CD4-positive, CD25-positive, alpha-beta regulatory T cell (primary cell): ENCODE results near the gene PRPSAP1. TPM values are rescaled to one million over a fixed set of nuclear protein-coding genes. Genes with fewer than 3 reads are reported as not detected.

Experiments
- ATAC-seq, 2 donors: fragments of 150-1000 bp; cut with Tn5 transposase; one replicate each; pipeline ENCODE4 v1.10.0; 2021; ENCODE audit warnings: low read depth in 2 of 2, moderate number of reproducible peaks in 2 of 2, moderate library complexity in 1 of 2
- DNase-seq, 3 donors: peaks; one replicate each; pipeline versions ENCODE4 v3.0.0 to v3.0.0-alpha.2; 2012 to 2022; ENCODE audit warnings: mixed read lengths in 1 of 3
- H3K27ac ChIP-seq: one replicate; pipeline ENCODE4 v1.7.0; 2013; ENCODE audit warnings: mild to moderate bottlenecking, low read length; ENCODE audit not compliant: insufficient read depth, poor library complexity, severe bottlenecking
- H3K27me3 ChIP-seq: one replicate; pipeline ENCODE4 v1.7.0; 2013; ENCODE audit warnings: low read length; ENCODE audit not compliant: control insufficient read depth, insufficient read depth
- H3K36me3 ChIP-seq: one replicate; pipeline ENCODE4 v1.7.0; 2013; ENCODE audit warnings: mild to moderate bottlenecking, low read length, moderate library complexity; ENCODE audit not compliant: control insufficient read depth, insufficient read depth
- H3K4me1 ChIP-seq: 2 replicates; pipeline ENCODE4 v1.7.0; 2013; ENCODE audit warnings: mild to moderate bottlenecking, low read length; ENCODE audit not compliant: insufficient read depth, control insufficient read depth, poor library complexity, severe bottlenecking
- H3K4me3 ChIP-seq: one replicate; pipeline ENCODE4 v1.7.0; 2013; ENCODE audit warnings: low read depth, mild to moderate bottlenecking, low read length, moderate library complexity
- H3K9me3 ChIP-seq, 2 experiments: 1 replicate in 1 of 2; 2 replicates in 1 of 2; pipeline ENCODE4 v1.7.0; 2013; ENCODE audit warnings: low read length in 2 of 2, mild to moderate bottlenecking in 1 of 2, moderate library complexity in 1 of 2; ENCODE audit not compliant: control insufficient read depth in 2 of 2
- H3K27ac Mint-ChIP-seq, 3 donors: one replicate each; pipeline ENCODE4 v1.8.0; 2020 to 2022; ENCODE audit warnings: mild to moderate bottlenecking in 3 of 3, mixed read lengths in 3 of 3, moderate library complexity in 2 of 3
- H3K27me3 Mint-ChIP-seq: one replicate; pipeline ENCODE4 v1.8.0; 2022; ENCODE audit warnings: mild to moderate bottlenecking, mixed read lengths
- H3K36me3 Mint-ChIP-seq: one replicate; pipeline ENCODE4 v1.8.0; 2020; ENCODE audit warnings: mixed read lengths
- H3K4me1 Mint-ChIP-seq, 4 donors: one replicate each; pipeline ENCODE4 v1.8.0; 2020 to 2022; ENCODE audit warnings: mixed read lengths in 4 of 4, mild to moderate bottlenecking in 1 of 4
- H3K4me3 Mint-ChIP-seq, 4 donors: one replicate each; pipeline ENCODE4 v1.8.0; 2020 to 2022; ENCODE audit warnings: mild to moderate bottlenecking in 4 of 4, mixed read lengths in 4 of 4, moderate library complexity in 3 of 4
- H3K9me3 Mint-ChIP-seq, 7 donors: one replicate each; pipeline ENCODE4 v1.8.0; 2020 to 2022; ENCODE audit warnings: mixed read lengths in 7 of 7, mild to moderate bottlenecking in 3 of 7, moderate library complexity in 2 of 7
- polyA plus RNA-seq, 4 donors: library from polyadenylated mRNA; unstranded; fragments of 300-500 nt; fragmentation: Illumina TruSeq; gene quantifications; one replicate each; pipeline ENCODE4 v1.2.3, GENCODE V29; 2021
- total RNA-seq: library from RNA; stranded (reverse); gene quantifications from one replicate; pipeline ENCODE4 v1.2.3, GENCODE V29; 2022

Gene PRPSAP1
- total and polyA plus RNA-seq, 5 donors from 2014 or later = 37.1 to 56.1 (median 53.1) TPM

- Mint-ChIP-seq H3K36me3 (peaks cover 1% of the 10 kb centered on the region), H3K4me1 (peaks cover 7 to 50% (median 32%) of the 10 kb centered on the region in 4 donors), H3K27me3 (no peaks in the 10 kb centered on the region), H3K27ac (peak overlapping the region; percentile 89 to 95 (median 93)), H3K4me3 (peak overlapping the region in 3 of 4 donors; percentile 6 to 56 (median 46)), H3K9me3 (peaks cover 0 to 3% (median 0%) of the 10 kb centered on the region in 7 donors)
- Histone ChIP-seq H3K4me1 (peaks cover 29% of the 10 kb centered on the region), H3K9me3 (no peaks in the 10 kb centered on the region), H3K27me3 (no peaks in the 10 kb centered on the region), H3K4me3 (no peak overlapping the region), H3K36me3 (no peaks in the 10 kb centered on the region), H3K27ac (no peak overlapping the region)
- DNase-seq (peak in 1 of 3 donors; percentile 43), ATAC-seq (no peak)
These were observed 90.9 kb downstream of the PRPSAP1 start for GRCh38 chr17:76262732-76263344.

GRCh38 chr17:76261421-76262215 lies 92.1 kb downstream of the PRPSAP1 start:
- peaks cover 3% of the 10 kb centered on the region for H3K36me3 Mint-ChIP-seq
- Histone ChIP-seq H3K27ac (no peak overlapping the region), H3K4me3 (no peak overlapping the region), H3K36me3 (no peaks in the 10 kb centered on the region), H3K27me3 (no peaks in the 10 kb centered on the region), H3K4me1 (peaks cover 19% of the 10 kb centered on the region), H3K9me3 (no peaks in the 10 kb centered on the region)
- peaks cover 9 to 43% (median 33%) of the 10 kb centered on the region in 4 donors for H3K4me1 Mint-ChIP-seq
- H3K4me3 Mint-ChIP-seq = peak overlapping the region in 2 of 4 donors; percentile 56
- ATAC-seq (no peak), DNase-seq (peak in 1 of 3 donors; percentile 78)
- peak overlapping the region; percentile 80 to 95 (median 93) for H3K27ac Mint-ChIP-seq
- H3K27me3 Mint-ChIP-seq = peaks cover 3% of the 10 kb centered on the region
- H3K9me3 Mint-ChIP-seq = peaks cover 0 to 4% (median 3%) of the 10 kb centered on the region in 7 donors

- no peak for ATAC-seq
- Mint-ChIP-seq H3K36me3 (peaks cover 4% of the 10 kb centered on the region), H3K9me3 (peaks cover 0 to 4% (median 2%) of the 10 kb centered on the region in 7 donors), H3K4me1 (peaks cover 10 to 52% (median 40%) of the 10 kb centered on the region in 4 donors), H3K27me3 (peaks cover 4% of the 10 kb centered on the region), H3K4me3 (no peak overlapping the region), H3K27ac (peak overlapping the region in 2 of 3 donors; percentile 15 to 74)
- no peak for DNase-seq
- no peaks in the 10 kb centered on the region for H3K36me3 ChIP-seq
- peaks cover 22% of the 10 kb centered on the region for H3K4me1 ChIP-seq
- H3K27me3 ChIP-seq = no peaks in the 10 kb centered on the region
- no peaks in the 10 kb centered on the region for H3K9me3 ChIP-seq
- H3K4me3 ChIP-seq = no peak overlapping the region
- no peak overlapping the region for H3K27ac ChIP-seq
These were observed 93.0 kb downstream of the PRPSAP1 start for GRCh38 chr17:76260669-76261068.

- no peak overlapping the region for H3K27ac ChIP-seq
- Mint-ChIP-seq H3K4me1 (peaks cover 14 to 57% (median 43%) of the 10 kb centered on the region in 4 donors), H3K27me3 (peaks cover 4% of the 10 kb centered on the region), H3K27ac (peak overlapping the region in 1 of 3 donors; percentile 74), H3K36me3 (peaks cover 7% of the 10 kb centered on the region), H3K4me3 (no peak overlapping the region), H3K9me3 (peaks cover 0 to 4% (median 2%) of the 10 kb centered on the region in 7 donors)
- no peaks in the 10 kb centered on the region for H3K27me3 ChIP-seq
- H3K36me3 ChIP-seq = no peaks in the 10 kb centered on the region
- DNase-seq = no peak
- ATAC-seq = no peak
- no peaks in the 10 kb centered on the region for H3K9me3 ChIP-seq
- H3K4me1 ChIP-seq = peaks cover 25% of the 10 kb centered on the region
- H3K4me3 ChIP-seq = no peak overlapping the region
These were observed 93.5 kb downstream of the PRPSAP1 start for GRCh38 chr17:76260220-76260619.

Other genes with a start within 250 kb of the PRPSAP1 start
- gene FOXJ1, start 212.7 kb downstream of the PRPSAP1 start, total RNA-seq = 1.0 TPM
- under 1 TPM in 2 of 4 donors, not detected in 2; 0.14 to 0.24 TPM for gene FOXJ1, start 212.7 kb downstream of the PRPSAP1 start, polyA plus RNA-seq
- 17.7 TPM for gene RNF157, start 113.4 kb downstream of the PRPSAP1 start, total RNA-seq
- gene RNF157, start 113.4 kb downstream of the PRPSAP1 start, polyA plus RNA-seq = 1 to 10 TPM; 3.3 to 5.6 (median 4.3) TPM
- gene UBALD2, start 88.6 kb downstream of the PRPSAP1 start, total RNA-seq = 247 TPM
- 1 to 10 TPM; 3.9 to 9.2 (median 7.3) TPM for gene UBALD2, start 88.6 kb downstream of the PRPSAP1 start, polyA plus RNA-seq
- 2.2 TPM for gene QRICH2, start 45.6 kb downstream of the PRPSAP1 start, total RNA-seq
- gene QRICH2, start 45.6 kb downstream of the PRPSAP1 start, polyA plus RNA-seq = under 1 TPM in 1 of 4 donors, not detected in 3; 0.50 TPM
- gene SPHK1, start 30.7 kb upstream of the PRPSAP1 start, total RNA-seq = 0.52 TPM
- under 1 TPM in 2 of 4 donors, not detected in 2; 0.09 to 0.12 TPM for gene SPHK1, start 30.7 kb upstream of the PRPSAP1 start, polyA plus RNA-seq
- gene UBE2O, start 99.2 kb upstream of the PRPSAP1 start, total RNA-seq = 34.3 TPM
- gene UBE2O, start 99.2 kb upstream of the PRPSAP1 start, polyA plus RNA-seq = 1 to 10 TPM; 3.1 to 9.0 (median 6.4) TPM
- gene AANAT, start 113.7 kb upstream of the PRPSAP1 start, total RNA-seq = not detected
- gene AANAT, start 113.7 kb upstream of the PRPSAP1 start, polyA plus RNA-seq = not detected
- 23.8 TPM for gene RHBDF2, start 147.5 kb upstream of the PRPSAP1 start, total RNA-seq
- gene RHBDF2, start 147.5 kb upstream of the PRPSAP1 start, polyA plus RNA-seq = 1 to 10 TPM; 2.5 to 4.5 (median 3.5) TPM
- gene CYGB, start 183.8 kb upstream of the PRPSAP1 start, total RNA-seq = not detected
- gene CYGB, start 183.8 kb upstream of the PRPSAP1 start, polyA plus RNA-seq = not detected
- gene PRCD, start 186.1 kb upstream of the PRPSAP1 start, total RNA-seq = not detected
- under 1 TPM in 1 of 4 donors, not detected in 3; 0.52 TPM for gene PRCD, start 186.1 kb upstream of the PRPSAP1 start, polyA plus RNA-seq
- 0.39 TPM for gene ST6GALNAC2, start 231.9 kb upstream of the PRPSAP1 start, total RNA-seq
- under 1 TPM in 2 of 4 donors, not detected in 2; 0.08 to 0.13 TPM for gene ST6GALNAC2, start 231.9 kb upstream of the PRPSAP1 start, polyA plus RNA-seq